MCF 10A (cell line): ENCODE data around the gene PRMT1. TPM values are rescaled to one million over a fixed set of nuclear protein-coding genes. Genes with fewer than 3 reads are reported as not detected.

Experiments used
- BruUV-seq: library from RNA; stranded (reverse); fragments of 400-500 nt; replicated peaks from 2 replicates; lab custom pipeline; 2021; lab: Mats Ljungman, UMichigan
- CTCF ChIA-PET: fragments of 300-600 bp; sonication (Branson Sonifier 250); formaldehyde crosslinking; extraction: SDS; loops from one replicate; lab custom pipeline; 2021; ENCODE audit warnings: antibody characterized with exemption, inconsistent platforms; lab: Yijun Ruan, JAX
- POLR2A ChIA-PET: fragments of 300-600, 350-650 bp; sonication (Branson Sonifier 250); formaldehyde crosslinking; extraction: SDS; loops from one replicate; lab custom pipeline; 2020; ENCODE audit warnings: antibody characterized with exemption, inconsistent platforms; lab: Yijun Ruan, JAX
- DNase-seq: peaks from one replicate; pipeline ENCODE4 v3.0.0-alpha.2; 2018; ENCODE audit not compliant: unreplicated experiment
- H3K27ac Mint-ChIP-seq: one replicate; pipeline ENCODE4 v1.8.0; 2022; ENCODE audit warnings: mild to moderate bottlenecking, low read depth, mixed read lengths; ENCODE audit not compliant: unreplicated experiment
- H3K27me3 Mint-ChIP-seq: one replicate; pipeline ENCODE4 v1.8.0; 2022; ENCODE audit warnings: mixed read lengths; ENCODE audit not compliant: insufficient read depth, unreplicated experiment
- H3K36me3 Mint-ChIP-seq: one replicate; pipeline ENCODE4 v1.8.0; 2022; ENCODE audit warnings: mild to moderate bottlenecking, moderate library complexity, mixed read lengths; ENCODE audit not compliant: insufficient read depth, unreplicated experiment
- H3K4me1 Mint-ChIP-seq: one replicate; pipeline ENCODE4 v1.8.0; 2022; ENCODE audit warnings: mixed read lengths; ENCODE audit not compliant: insufficient read depth, unreplicated experiment
- H3K4me3 Mint-ChIP-seq: one replicate; pipeline ENCODE4 v1.8.0; 2022; ENCODE audit warnings: mild to moderate bottlenecking, moderate library complexity, mixed read lengths; ENCODE audit not compliant: unreplicated experiment
- H3K9me3 Mint-ChIP-seq: one replicate; pipeline ENCODE4 v1.8.0; 2022; ENCODE audit warnings: mixed read lengths; ENCODE audit not compliant: unreplicated experiment
- intact Hi-C: fragments of 100-400 bp; cut with micrococcal nuclease; formaldehyde crosslinking; loops from 2 replicates; pipeline ENCODE4 v1.14.1; 2022
- total RNA-seq: library from RNA; stranded (reverse); gene quantifications from 2 replicates; pipeline ENCODE4 v1.2.3, GENCODE V29; 2022
- TF ChIP-seq, protein P1 (sequence below): fragments of 200-600 bp; IDR thresholded peaks from one replicate; pipeline ENCODE4 v1.8.0; 2022; ENCODE audit warnings: antibody characterized with exemption, mild to moderate bottlenecking; ENCODE audit not compliant: unreplicated experiment

PRMT1 gene
- total RNA-seq, 1 experiment from 2014 or later = 304 TPM

- H3K36me3 Mint-ChIP-seq = no peaks in the 10 kb centered on the region
- DNase-seq = no peak
- no TSS peak for BruUV-seq
- H3K27ac Mint-ChIP-seq = no peak overlapping the region
- H3K9me3 Mint-ChIP-seq = no peaks in the 10 kb centered on the region
- H3K4me1 Mint-ChIP-seq = peaks cover 5% of the 10 kb centered on the region
- intact Hi-C loops = no loop called here
- H3K4me3 Mint-ChIP-seq = no peak overlapping the region
- H3K27me3 Mint-ChIP-seq = no peaks in the 10 kb centered on the region
- POLR2A ChIA-PET = interaction anchor here (0.7 kb wide), 1 partner anchor 144 kb away, joined by 3 read pairs; no protein-coding TSS in a partner anchor
- TF ChIP-seq, protein P1, sequence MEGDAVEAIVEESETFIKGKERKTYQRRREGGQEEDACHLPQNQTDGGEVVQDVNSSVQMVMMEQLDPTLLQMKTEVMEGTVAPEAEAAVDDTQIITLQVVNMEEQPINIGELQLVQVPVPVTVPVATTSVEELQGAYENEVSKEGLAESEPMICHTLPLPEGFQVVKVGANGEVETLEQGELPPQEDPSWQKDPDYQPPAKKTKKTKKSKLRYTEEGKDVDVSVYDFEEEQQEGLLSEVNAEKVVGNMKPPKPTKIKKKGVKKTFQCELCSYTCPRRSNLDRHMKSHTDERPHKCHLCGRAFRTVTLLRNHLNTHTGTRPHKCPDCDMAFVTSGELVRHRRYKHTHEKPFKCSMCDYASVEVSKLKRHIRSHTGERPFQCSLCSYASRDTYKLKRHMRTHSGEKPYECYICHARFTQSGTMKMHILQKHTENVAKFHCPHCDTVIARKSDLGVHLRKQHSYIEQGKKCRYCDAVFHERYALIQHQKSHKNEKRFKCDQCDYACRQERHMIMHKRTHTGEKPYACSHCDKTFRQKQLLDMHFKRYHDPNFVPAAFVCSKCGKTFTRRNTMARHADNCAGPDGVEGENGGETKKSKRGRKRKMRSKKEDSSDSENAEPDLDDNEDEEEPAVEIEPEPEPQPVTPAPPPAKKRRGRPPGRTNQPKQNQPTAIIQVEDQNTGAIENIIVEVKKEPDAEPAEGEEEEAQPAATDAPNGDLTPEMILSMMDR = no peak
- CTCF ChIA-PET = interaction anchor here (0.7 to 1.9 kb wide), 2 partner anchors 15 to 19 kb away, joined by 3 to 8 read pairs; no protein-coding TSS in a partner anchor
Measured at GRCh38 chr19:49700563-49700962, 23.5 kb downstream of the PRMT1 start.

- H3K27me3 Mint-ChIP-seq = no peaks in the 10 kb centered on the region
- TF ChIP-seq, protein P1 = no peak
- intact Hi-C loops = no loop called here
- BruUV-seq = no TSS peak
- ChIA-PET POLR2A (no interaction called here), CTCF (no interaction called here)
- H3K27ac Mint-ChIP-seq = no peak overlapping the region
- H3K4me3 Mint-ChIP-seq = no peak overlapping the region
- DNase-seq = no peak
- peaks cover 5% of the 10 kb centered on the region for H3K4me1 Mint-ChIP-seq
- no peaks in the 10 kb centered on the region for H3K36me3 Mint-ChIP-seq
- no peaks in the 10 kb centered on the region for H3K9me3 Mint-ChIP-seq
Measured at GRCh38 chr19:49701271-49701786, 24.3 kb downstream of the PRMT1 start.

GRCh38 chr19:49704888-49705642, 28.0 kb downstream of the PRMT1 start:
- ChIA-PET CTCF (interaction anchor here (0.6 to 0.7 kb wide), 2 partner anchors 13 to 27 kb away, joined by 3 to 4 read pairs; no protein-coding TSS in a partner anchor), POLR2A (interaction anchor here (0.6 kb wide), 1 partner anchor 16 kb away, joined by 3 read pairs; the partner anchor contains the start of gene ADM5)
- intact Hi-C loops = no loop called here
- DNase-seq = no peak
- H3K36me3 Mint-ChIP-seq = no peaks in the 10 kb centered on the region
- BruUV-seq = no TSS peak
- TF ChIP-seq, protein P1 = no peak
- no peaks in the 10 kb centered on the region for H3K27me3 Mint-ChIP-seq
- no peak overlapping the region for H3K27ac Mint-ChIP-seq
- peaks cover 4% of the 10 kb centered on the region for H3K9me3 Mint-ChIP-seq
- H3K4me1 Mint-ChIP-seq = peaks cover 5% of the 10 kb centered on the region
- H3K4me3 Mint-ChIP-seq = no peak overlapping the region

GRCh38 chr19:49705919-49706318, 28.8 kb downstream of the PRMT1 start:
- intact Hi-C loops = no loop called here
- Mint-ChIP-seq H3K4me3 (no peak overlapping the region), H3K36me3 (no peaks in the 10 kb centered on the region), H3K9me3 (peaks cover 7% of the 10 kb centered on the region), H3K27ac (no peak overlapping the region), H3K4me1 (peaks cover 5% of the 10 kb centered on the region), H3K27me3 (no peaks in the 10 kb centered on the region)
- DNase-seq = no peak
- no TSS peak for BruUV-seq
- TF ChIP-seq, protein P1 = no peak
- ChIA-PET POLR2A (no interaction called here), CTCF (interaction anchor here (0.6 to 0.7 kb wide), 2 partner anchors 12 to 26 kb away, joined by 3 to 4 read pairs; no protein-coding TSS in a partner anchor)
